Effector memory CD4-positive, alpha-beta T cell (primary cell): ENCODE results near the gene EXOC3L1.

Experiments
- DNase-seq, 3 donors: peaks; one replicate each; pipeline ENCODE4 v3.0.0-alpha.2; 2020
- H3K27ac ChIP-seq: 2 replicates; pipeline ENCODE4 v1.7.0; 2013; ENCODE audit warnings: mild to moderate bottlenecking, low read length, moderate library complexity; ENCODE audit not compliant: insufficient read depth, poor library complexity, severe bottlenecking
- H3K27me3 ChIP-seq: replicated peaks from 2 replicates; pipeline ENCODE4 v1.7.0; 2013; ENCODE audit warnings: mild to moderate bottlenecking, low read length; ENCODE audit not compliant: insufficient read depth, control insufficient read depth, poor library complexity, severe bottlenecking
- H3K36me3 ChIP-seq: 2 replicates; pipeline ENCODE4 v1.7.0; 2013; ENCODE audit warnings: mild to moderate bottlenecking, low read length, moderate library complexity; ENCODE audit not compliant: control insufficient read depth, insufficient read depth
- H3K4me1 ChIP-seq: 2 replicates; pipeline ENCODE4 v1.7.0; 2013; ENCODE audit warnings: low read length, mild to moderate bottlenecking; ENCODE audit not compliant: control insufficient read depth, insufficient read depth, poor library complexity, severe bottlenecking
- H3K4me3 ChIP-seq: 2 replicates; pipeline ENCODE4 v1.7.0; 2013; ENCODE audit warnings: low read length, low read depth, mild to moderate bottlenecking; ENCODE audit not compliant: insufficient read depth, poor library complexity, severe bottlenecking
- H3K9me3 ChIP-seq: 2 replicates; pipeline ENCODE4 v1.7.0; 2013; ENCODE audit warnings: mild to moderate bottlenecking, low read length, moderate library complexity; ENCODE audit not compliant: control insufficient read depth

The EXOC3L1 gene

DNA sequence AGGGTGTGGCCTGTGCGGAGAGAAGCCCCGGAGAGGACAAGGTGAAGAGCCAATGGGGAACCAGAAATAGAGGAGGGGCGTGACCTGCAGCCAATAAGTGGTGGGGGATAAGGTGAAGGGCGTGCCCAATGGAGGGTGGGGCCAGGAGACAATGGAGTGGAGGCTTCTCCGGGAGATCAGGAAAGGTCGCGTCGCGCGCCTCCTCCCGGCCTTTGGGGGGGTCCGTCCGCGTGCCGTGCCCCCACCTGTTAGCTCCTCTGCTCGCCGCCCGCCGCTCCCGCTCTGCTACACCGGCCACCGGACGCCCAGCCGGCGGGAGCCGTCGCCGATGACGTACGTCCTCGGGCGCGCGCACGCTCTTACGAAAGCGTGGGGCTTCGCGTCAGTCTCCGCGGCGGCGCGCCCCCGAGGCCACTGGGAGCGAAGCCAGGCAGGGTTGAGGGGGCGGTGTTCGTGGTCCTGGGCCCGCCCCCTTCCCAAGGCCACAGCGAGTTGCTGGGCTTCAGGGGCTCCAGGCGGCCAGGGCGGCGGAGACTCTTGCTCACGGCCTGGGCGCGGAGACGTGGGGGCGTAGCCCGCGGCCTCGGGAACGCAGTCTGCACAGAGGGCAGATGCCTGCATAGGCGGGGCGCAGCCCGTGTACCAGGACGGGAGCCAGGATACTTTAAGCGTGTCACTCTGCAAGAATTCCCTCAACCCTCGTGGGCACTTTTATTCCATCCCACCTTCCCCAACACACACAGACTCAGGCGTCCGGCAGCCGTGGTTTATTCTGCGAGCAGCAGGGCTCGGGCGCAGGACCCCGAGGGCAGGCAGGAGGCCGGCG, 6.1 kb downstream of the EXOC3L1 start, which contains the start of gene MATCAP1:
Gene MATCAP1, minus strand, starts transcription at position 337 of the 826 bp plus-strand sequence. CDS start 3,353 bp downstream, outside the sequence.
- peak; percentile 87 to 91 (median 91) for DNase-seq
- peak within 1 kb of the TSS; percentile 95 for H3K4me3 ChIP-seq
- H3K36me3 ChIP-seq: no peaks in the 10 kb centered on the region
- no peaks in the 10 kb centered on the region for H3K9me3 ChIP-seq
- no peaks in the 10 kb centered on the region for H3K27me3 ChIP-seq
- peak within 1 kb of the TSS; percentile 95 for H3K27ac ChIP-seq
- H3K4me1 ChIP-seq: peaks cover 16% of the 10 kb centered on the region

DNA sequence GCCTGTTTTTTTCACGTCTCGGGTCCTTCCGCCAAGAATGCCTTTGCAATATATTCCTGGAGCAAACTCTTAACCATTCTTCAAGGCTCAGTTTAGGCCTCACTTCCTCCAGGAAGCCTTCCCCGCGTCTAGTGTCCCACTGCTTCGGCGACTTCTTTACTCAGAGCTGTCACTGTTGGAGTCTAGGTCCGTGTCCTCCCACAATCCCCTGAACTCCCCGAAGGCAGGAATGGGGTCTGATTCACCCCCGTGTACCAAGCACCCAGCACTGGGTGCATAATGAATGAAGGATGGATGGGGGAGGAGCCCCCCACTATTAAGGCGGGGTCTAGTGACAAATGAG, 6.7 kb downstream of the EXOC3L1 start:
- H3K4me1 ChIP-seq: peaks cover 17% of the 10 kb centered on the region
- peak overlapping the region; percentile 95 for H3K27ac ChIP-seq
- no peaks in the 10 kb centered on the region for H3K27me3 ChIP-seq
- no peaks in the 10 kb centered on the region for H3K36me3 ChIP-seq
- no peak for DNase-seq
- H3K4me3 ChIP-seq: peak overlapping the region; percentile 95
- no peaks in the 10 kb centered on the region for H3K9me3 ChIP-seq

DNA sequence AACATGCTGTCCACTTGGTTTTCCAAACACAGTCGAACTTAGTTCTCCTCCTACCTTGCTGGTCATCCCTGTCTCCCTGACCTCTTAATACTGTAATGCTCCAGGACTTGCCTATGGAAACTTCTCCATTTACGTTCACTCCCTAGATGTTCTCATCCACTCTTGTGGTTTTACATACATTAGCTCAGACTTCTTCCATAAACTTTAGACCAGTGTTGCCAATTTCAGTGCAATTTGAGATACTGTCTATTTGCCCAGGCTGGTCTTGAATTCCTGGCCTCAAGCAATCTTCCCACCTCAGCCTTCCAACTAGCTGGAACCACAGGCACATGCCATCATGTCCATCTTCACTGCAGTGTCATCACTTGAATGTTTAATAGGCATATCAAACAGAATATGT, 7.6 kb downstream of the EXOC3L1 start:
- no peak for DNase-seq
- Histone ChIP-seq H3K4me1 (peaks cover 22% of the 10 kb centered on the region), H3K27ac (no peak overlapping the region), H3K4me3 (no peak overlapping the region), H3K36me3 (no peaks in the 10 kb centered on the region), H3K9me3 (no peaks in the 10 kb centered on the region), H3K27me3 (no peaks in the 10 kb centered on the region)

DNA sequence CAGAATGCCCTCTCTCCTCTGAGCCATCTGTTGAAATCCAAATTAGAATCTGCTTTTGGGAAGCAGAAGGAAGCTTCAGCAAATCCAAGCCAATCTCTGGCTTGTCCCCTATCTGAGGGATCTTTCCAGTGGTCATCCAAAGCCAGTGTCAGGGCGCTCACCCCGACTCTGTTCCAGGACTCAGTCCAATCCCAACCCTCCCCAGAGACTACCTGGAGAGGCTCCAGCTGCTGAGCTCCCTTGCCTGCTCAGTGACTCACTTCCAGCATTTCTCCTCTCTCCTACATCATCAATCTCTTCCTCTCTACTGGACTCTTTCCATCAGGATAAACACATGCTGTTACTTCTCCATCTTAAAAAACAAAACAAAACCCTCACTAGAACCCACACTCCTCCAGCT, 8.6 kb downstream of the EXOC3L1 start:
- Histone ChIP-seq H3K36me3 (no peaks in the 10 kb centered on the region), H3K4me3 (no peak overlapping the region), H3K27ac (no peak overlapping the region), H3K4me1 (peaks cover 22% of the 10 kb centered on the region), H3K9me3 (no peaks in the 10 kb centered on the region), H3K27me3 (no peaks in the 10 kb centered on the region)
- DNase-seq: no peak

DNA sequence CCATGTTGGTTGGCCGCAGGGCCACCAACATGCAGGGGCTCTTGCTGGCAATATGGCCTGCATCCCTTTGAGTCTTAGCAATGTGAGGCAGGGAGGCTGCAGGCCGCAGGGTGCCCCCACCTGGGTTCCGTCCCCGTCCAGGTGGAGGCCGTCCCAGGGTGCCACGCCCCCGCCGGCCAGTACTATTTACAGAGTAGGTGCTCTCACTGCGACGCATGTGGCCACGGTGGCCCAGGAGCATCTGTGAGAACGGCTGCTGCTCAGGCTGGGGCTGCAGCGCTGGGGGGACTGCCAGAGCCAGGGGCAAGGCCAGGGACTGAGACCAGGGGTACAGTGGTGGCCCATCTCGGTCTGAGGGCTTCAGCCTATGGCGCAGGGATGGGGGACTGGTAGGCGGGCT, 9.8 kb downstream of the EXOC3L1 start:
- H3K4me1 ChIP-seq: peaks cover 18% of the 10 kb centered on the region
- DNase-seq: no peak
- no peaks in the 10 kb centered on the region for H3K9me3 ChIP-seq
- no peaks in the 10 kb centered on the region for H3K36me3 ChIP-seq
- H3K27ac ChIP-seq: no peak overlapping the region
- H3K4me3 ChIP-seq: no peak overlapping the region
- no peaks in the 10 kb centered on the region for H3K27me3 ChIP-seq

DNA sequence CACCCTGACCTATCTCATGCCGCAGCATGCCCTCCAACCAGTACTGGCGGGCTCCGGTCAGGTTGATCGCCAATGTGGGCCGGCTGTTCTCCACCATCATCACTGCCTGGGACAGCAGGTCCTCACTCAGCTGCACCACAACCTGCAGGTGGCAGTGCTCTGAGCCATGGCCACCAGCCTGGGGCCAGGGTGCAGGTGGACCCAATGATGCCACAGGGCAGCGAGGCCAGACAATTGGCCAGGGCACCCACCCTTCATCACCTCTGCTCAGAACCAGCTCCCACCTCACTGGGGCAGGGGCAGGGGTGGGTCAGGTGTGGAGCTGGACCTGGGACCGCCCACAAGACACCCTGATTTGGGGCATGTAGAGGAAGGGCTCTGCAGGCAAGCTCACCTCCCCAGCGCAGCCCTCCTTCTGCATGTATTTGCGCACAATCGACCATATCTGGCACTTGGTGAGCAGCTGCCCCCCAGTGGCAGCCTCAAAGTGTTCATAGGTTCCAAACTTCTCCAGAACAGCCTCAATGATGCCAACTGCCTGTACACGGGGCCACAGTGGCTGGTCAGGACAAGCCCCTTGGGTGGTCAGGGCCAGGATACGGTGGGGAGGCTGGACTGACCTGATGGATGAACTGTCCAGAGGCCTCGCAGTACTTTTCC, 10.4 kb downstream of the EXOC3L1 start:
- Histone ChIP-seq H3K9me3 (no peaks in the 10 kb centered on the region), H3K4me3 (no peak overlapping the region), H3K4me1 (peaks cover 15% of the 10 kb centered on the region), H3K36me3 (no peaks in the 10 kb centered on the region), H3K27ac (no peak overlapping the region), H3K27me3 (no peaks in the 10 kb centered on the region)
- no peak for DNase-seq

DNA sequence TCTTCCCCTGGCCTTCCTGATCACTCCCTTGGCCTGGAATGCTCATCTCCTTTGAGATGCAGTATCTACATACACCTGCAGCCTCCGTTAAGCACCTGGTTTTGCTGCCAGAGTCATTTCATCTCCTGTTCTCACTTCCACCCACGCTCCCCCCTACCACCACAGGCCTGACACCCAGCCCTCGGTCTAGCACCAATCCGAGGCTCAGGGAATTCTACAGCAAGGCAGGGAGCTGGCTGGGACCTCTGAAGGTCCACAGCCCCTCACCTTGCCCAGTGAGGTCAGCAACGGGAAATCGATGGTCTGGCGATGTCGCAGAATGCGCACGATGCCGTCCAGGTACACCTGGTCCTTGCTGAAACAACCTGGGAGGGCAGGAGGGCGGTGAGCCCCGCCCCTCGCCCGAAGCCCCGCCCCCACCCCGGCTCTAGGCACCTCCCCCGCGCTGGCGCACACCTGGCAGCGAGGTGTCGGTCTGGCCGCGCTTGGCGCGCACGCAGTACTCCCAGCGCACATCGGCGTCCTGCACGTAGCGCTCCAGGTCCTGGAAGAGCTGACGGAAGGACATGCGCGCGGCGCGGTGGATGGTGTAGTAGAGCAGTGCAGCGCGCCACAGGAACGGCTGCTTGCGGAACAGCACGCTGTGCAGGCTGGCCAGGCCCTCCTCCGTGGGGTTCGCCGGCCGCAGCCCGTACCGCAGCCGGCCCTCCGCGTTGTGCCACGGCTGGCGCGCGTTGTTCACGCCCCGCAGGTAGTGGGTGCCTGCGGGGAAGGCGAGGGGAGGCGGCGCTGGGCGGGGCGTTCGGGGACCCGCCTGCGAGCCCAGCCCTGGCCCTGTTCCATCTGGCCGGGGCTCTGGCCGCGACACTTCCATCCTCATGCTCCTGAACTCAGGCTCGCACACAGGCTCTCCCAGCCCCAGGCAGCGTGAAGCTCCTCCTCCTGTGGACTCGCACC, 11.9 kb downstream of the EXOC3L1 start:
- H3K4me3 ChIP-seq: peak overlapping the region; percentile 42
- H3K4me1 ChIP-seq: peaks cover 26% of the 10 kb centered on the region
- no peaks in the 10 kb centered on the region for H3K27me3 ChIP-seq
- H3K27ac ChIP-seq: no peak overlapping the region
- DNase-seq: peak; percentile 53 to 59 (median 59)
- no peaks in the 10 kb centered on the region for H3K9me3 ChIP-seq
- H3K36me3 ChIP-seq: no peaks in the 10 kb centered on the region

DNA sequence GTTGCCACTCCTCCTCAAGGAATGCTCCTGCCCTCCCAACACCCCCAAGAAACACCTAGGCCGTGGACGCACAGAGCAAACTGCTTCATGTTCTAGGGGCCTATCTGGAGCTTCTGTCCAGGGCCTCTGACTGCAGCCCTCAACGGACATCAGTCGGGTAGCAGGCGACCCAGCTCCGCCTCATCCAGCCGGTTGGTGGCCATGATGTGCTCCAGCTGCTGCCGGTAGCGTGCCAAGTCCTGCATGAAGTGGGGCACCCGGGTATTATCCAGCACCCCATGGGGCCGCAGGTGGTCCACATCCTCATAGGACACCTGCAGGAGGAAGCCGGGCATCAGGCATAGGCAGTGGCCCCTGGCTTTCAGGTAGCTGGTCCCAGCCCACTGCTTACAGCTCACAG, 13.3 kb downstream of the EXOC3L1 start:
- DNase-seq: no peak
- Histone ChIP-seq H3K4me3 (no peak overlapping the region), H3K9me3 (no peaks in the 10 kb centered on the region), H3K27me3 (no peaks in the 10 kb centered on the region), H3K27ac (no peak overlapping the region), H3K36me3 (no peaks in the 10 kb centered on the region), H3K4me1 (peaks cover 26% of the 10 kb centered on the region)

DNA sequence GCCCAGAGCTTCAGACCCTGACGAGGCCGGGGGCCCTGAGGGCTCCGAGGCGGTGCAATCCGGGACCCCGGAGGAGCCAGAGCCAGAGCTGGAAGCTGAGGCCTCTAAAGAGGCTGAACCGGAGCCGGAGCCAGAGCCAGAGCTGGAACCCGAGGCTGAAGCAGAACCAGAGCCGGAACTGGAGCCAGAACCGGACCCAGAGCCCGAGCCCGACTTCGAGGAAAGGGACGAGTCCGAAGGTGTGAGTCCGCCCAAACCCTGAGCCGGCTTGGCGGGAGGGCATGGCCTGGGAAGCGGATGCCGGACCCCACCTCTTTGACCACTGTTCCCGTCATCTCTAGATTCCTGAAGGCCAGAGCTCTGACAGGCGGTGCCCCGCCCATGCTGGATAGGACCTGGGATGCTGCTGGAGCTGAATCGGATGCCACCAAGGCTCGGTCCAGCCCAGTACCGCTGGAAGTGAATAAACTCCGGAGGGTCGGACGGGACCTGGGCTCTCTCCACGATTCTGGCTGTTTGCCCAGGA, 15.2 kb downstream of the EXOC3L1 start:
- H3K27me3 ChIP-seq: peaks cover 2% of the 10 kb centered on the region
- H3K9me3 ChIP-seq: no peaks in the 10 kb centered on the region
- no peaks in the 10 kb centered on the region for H3K36me3 ChIP-seq
- peak overlapping the region; percentile 33 for H3K4me3 ChIP-seq
- peaks cover 35% of the 10 kb centered on the region for H3K4me1 ChIP-seq
- DNase-seq: no peak
- no peak overlapping the region for H3K27ac ChIP-seq
